ENCODE data around the gene CCDC92.

GRCh38 chr12:123890536-123890902 lies 82.1 kb downstream of the CCDC92 start:
- TF ChIP-seq BMI1 (IDR thresholded peaks at IDR 0.05; ENCODE audit: borderline replicate concordance) (no peak), CTCF (IDR thresholded peaks at IDR 0.05 in 2 of 3, conservative IDR thresholded peaks at IDR 0.05 in 1 of 3; ENCODE audit: control insufficient read depth in 2 of 3, extremely low read depth in 1 of 3, insufficient read depth in 1 of 3, low read depth in 3 of 3, low read length in 3 of 3) (no peak), MTA3 (IDR thresholded peaks at IDR 0.05; ENCODE audit: borderline replicate concordance, low read length) (no peak), RFX5 (IDR thresholded peaks at IDR 0.05; ENCODE audit: low read depth, low read length) (no peak), CEBPB (IDR thresholded peaks at IDR 0.05; ENCODE audit: borderline replicate concordance in 1 of 2, low read depth in 2 of 2, low read length in 2 of 2) (no peak), REST (IDR thresholded peaks at IDR 0.05; ENCODE audit: low read depth, low read length) (no peak), YY1 (IDR thresholded peaks at IDR 0.05; ENCODE audit: low read depth, low read length) (no peak)

Measured in GM12878 (cell line).